OCI-LY7 (cell line): ENCODE results near the gene TWF2.

Experiments
- EZH2phosphoT487 ChIP-seq: fragments of 200-600 bp; sonication (generic); IDR thresholded peaks from 2 replicates; pipeline ENCODE4 v1.6.1; 2018; ENCODE audit warnings: low read depth, borderline replicate concordance, mild to moderate bottlenecking, mixed run types, antibody characterized with exemption, low read length, moderate library complexity, mixed read lengths
- TF ChIP-seq, protein P1 (sequence below): fragments of 200-600 bp; sonication (generic); conservative IDR thresholded peaks from 2 replicates; pipeline ENCODE4 v1.5.1; 2014; ENCODE audit warnings: mild to moderate bottlenecking, antibody characterized with exemption, low read length, moderate library complexity, mixed read lengths

DNA sequence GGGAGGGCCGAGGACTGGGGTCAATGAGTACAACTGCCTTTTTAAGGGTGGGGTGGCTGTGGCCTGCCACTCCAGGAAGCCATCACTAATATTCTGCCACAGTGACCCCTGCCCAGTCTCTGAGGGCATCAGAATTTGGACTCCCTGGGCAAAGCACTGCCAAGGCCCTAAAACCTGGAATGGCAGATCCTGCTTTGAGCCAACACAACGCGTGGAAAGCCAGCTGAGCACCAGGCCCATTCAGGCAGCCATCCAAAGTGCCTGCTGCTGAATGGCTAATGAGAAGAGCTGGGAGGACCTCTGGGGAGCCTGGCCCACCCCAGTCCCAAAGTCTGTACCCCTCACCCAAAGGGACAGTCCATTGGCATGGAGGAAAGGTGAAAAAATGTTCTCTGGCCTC, 5.0 kb downstream of the TWF2 start:
- TF ChIP-seq, protein P1, sequence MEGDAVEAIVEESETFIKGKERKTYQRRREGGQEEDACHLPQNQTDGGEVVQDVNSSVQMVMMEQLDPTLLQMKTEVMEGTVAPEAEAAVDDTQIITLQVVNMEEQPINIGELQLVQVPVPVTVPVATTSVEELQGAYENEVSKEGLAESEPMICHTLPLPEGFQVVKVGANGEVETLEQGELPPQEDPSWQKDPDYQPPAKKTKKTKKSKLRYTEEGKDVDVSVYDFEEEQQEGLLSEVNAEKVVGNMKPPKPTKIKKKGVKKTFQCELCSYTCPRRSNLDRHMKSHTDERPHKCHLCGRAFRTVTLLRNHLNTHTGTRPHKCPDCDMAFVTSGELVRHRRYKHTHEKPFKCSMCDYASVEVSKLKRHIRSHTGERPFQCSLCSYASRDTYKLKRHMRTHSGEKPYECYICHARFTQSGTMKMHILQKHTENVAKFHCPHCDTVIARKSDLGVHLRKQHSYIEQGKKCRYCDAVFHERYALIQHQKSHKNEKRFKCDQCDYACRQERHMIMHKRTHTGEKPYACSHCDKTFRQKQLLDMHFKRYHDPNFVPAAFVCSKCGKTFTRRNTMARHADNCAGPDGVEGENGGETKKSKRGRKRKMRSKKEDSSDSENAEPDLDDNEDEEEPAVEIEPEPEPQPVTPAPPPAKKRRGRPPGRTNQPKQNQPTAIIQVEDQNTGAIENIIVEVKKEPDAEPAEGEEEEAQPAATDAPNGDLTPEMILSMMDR, result no peak
- no peak for TF ChIP-seq EZH2phosphoT487
